Measurements from ENCODE around the gene PCDHB8. TPM values are rescaled to one million over a fixed set of nuclear protein-coding genes. Genes with fewer than 3 reads are reported as not detected.
"Not testable (repeated sequence)": the region's sequence is repeated elsewhere in the genome, so short reads cannot be mapped to it uniquely, and the experiment has no call there.

Gene PCDHB8
- total and polyA plus RNA-seq, 10 of the 15 experiments (the other 5 are each of a cell fraction or from before 2014, with no cell fraction given), result not detected

GRCh38 chr5:141172381-141173204 is 5.0 kb upstream of the PCDHB8 start, which contains the start of gene PCDHB7:
PCDHB7 (plus strand) TSS chr5:141172644; CDS start chr5:141172836, 192 bp downstream.
- ChIA-PET RAD21 (ENCODE audit: unreplicated experiment) (no interaction called here), SMC1A (ENCODE audit: uncharacterized antibody, unreplicated experiment) (no interaction called here), POLR2A (no interaction called here), CTCF (no interaction called here)
- no peak within 1 kb of the TSS for H3K4me2 ChIP-seq (ENCODE audit: control insufficient read depth, insufficient read depth)
- in situ Hi-C loops (cut with MboI) (no loop called here), intact Hi-C loops (cut with micrococcal nuclease; ENCODE audit: unreplicated experiment) (no loop called here)
- FAIRE-seq (no peak), ATAC-seq (no peak), DNase-seq (ENCODE audit: low read depth, low spot score) (no peak)
- TF ChIP-seq CTCF (IDR thresholded peaks at IDR 0.05 in 2 of 3, conservative IDR thresholded peaks at IDR 0.05 in 1 of 3; ENCODE audit: control insufficient read depth in 2 of 3, extremely low read depth in 1 of 3, insufficient read depth in 1 of 3, low read depth in 3 of 3, low read length in 3 of 3), result peak in 2 of 3 experiments; percentile 7 to 31; a peak in 1 of 6 replicates
- peak; percentile 35; the same call in 1 of the 2 replicates for TF ChIP-seq RAD21 (IDR thresholded peaks at IDR 0.05; ENCODE audit: insufficient read depth, low read depth, low read length)
- TF ChIP-seq MEF2A (IDR thresholded peaks at IDR 0.05; ENCODE audit: insufficient read depth, low read depth, low read length), result no peak
- H3K4me1 ChIP-seq (ENCODE audit: control insufficient read depth, insufficient read depth, low read length), result no peaks in the 10 kb centered on the region
- H4K20me1 ChIP-seq (ENCODE audit: control insufficient read depth, insufficient read depth), result no peaks in the 10 kb centered on the region
- H2AFZ ChIP-seq (ENCODE audit: control insufficient read depth, low read depth, low read length), result no peak within 1 kb of the TSS
- H3K27ac ChIP-seq (ENCODE audit: control insufficient read depth, insufficient read depth), result no peak within 1 kb of the TSS
- H3K9me3 ChIP-seq (replicated peaks; ENCODE audit: control insufficient read depth, insufficient read depth, low read length), result no peaks in the 10 kb centered on the region; the same call in 2 of the 3 replicates
- H3K79me2 ChIP-seq (ENCODE audit: control insufficient read depth, insufficient read depth, low read length), result no peaks in the 10 kb centered on the region
- no peak within 1 kb of the TSS for H3K9ac ChIP-seq (ENCODE audit: control insufficient read depth, insufficient read depth, low read length)
- H3K4me3 ChIP-seq, result no peak within 1 kb of the TSS
- BruUV-seq (replicated peaks), result no TSS peak
- WGBS (ENCODE audit: insufficient coverage, insufficient replicate concordance, low lambda C conversion rate, missing lambda C conversion rate), result 34% methylated on average over 20 of the region's 20 CpGs
- no peaks in the 10 kb centered on the region for H3K36me3 ChIP-seq (ENCODE audit: control insufficient read depth in 2 of 2, insufficient read depth in 2 of 2, low read length in 1 of 2)
- H3K27me3 ChIP-seq (replicated peaks in 1 of 2; ENCODE audit: control insufficient read depth in 2 of 2, insufficient read depth in 2 of 2, low read length in 1 of 2), result no peaks in the 10 kb centered on the region

DNA sequence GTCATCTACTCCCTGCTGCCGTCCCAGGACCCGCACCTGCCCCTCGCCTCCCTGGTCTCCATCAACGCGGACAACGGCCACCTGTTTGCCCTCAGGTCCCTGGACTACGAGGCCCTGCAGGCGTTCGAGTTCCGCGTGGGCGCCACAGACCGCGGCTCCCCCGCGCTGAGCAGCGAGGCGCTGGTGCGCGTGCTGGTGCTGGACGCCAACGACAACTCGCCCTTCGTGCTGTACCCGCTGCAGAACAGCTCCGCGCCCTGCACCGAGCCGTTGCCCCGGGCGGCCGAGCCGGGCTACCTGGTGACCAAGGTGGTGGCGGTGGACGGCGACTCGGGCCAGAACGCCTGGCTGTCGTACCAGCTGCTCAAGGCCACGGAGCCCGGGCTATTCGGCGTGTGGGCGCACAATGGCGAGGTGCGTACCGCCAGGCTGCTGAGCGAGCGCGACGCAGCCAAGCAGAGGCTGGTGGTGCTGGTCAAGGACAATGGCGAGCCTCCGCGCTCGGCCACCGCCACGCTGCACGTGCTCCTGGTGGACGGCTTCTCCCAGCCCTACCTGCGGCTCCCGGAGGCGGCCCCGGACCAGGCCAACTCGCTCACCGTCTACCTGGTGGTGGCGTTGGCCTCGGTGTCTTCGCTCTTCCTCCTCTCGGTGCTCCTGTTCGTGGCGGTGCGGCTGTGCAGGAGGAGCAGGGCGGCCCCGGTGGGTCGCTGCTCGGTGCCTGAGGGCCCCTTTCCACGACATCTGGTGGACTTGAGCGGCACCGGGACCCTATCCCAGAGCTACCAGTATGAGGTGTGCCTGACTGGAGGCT is 3.1 kb upstream of the PCDHB8 start:
- H4K20me1 ChIP-seq (ENCODE audit: control insufficient read depth, insufficient read depth); H2AFZ ChIP-seq (ENCODE audit: control insufficient read depth, low read depth, low read length); DNase-seq (ENCODE audit: low read depth, low spot score); BruUV-seq (replicated peaks); H3K27me3 ChIP-seq (replicated peaks in 1 of 2; ENCODE audit: control insufficient read depth in 2 of 2, insufficient read depth in 2 of 2, low read length in 1 of 2); H3K79me2 ChIP-seq (ENCODE audit: control insufficient read depth, insufficient read depth, low read length); POLR2A ChIA-PET; intact Hi-C loops (cut with micrococcal nuclease; ENCODE audit: unreplicated experiment); H3K27ac ChIP-seq (ENCODE audit: control insufficient read depth, insufficient read depth); H3K36me3 ChIP-seq (ENCODE audit: control insufficient read depth in 2 of 2, insufficient read depth in 2 of 2, low read length in 1 of 2); FAIRE-seq; H3K4me1 ChIP-seq (ENCODE audit: control insufficient read depth, insufficient read depth, low read length); SMC1A ChIA-PET (ENCODE audit: uncharacterized antibody, unreplicated experiment); H3K4me3 ChIP-seq; H3K4me2 ChIP-seq (ENCODE audit: control insufficient read depth, insufficient read depth); RAD21 ChIA-PET (ENCODE audit: unreplicated experiment); CTCF ChIA-PET; ATAC-seq; H3K9ac ChIP-seq (ENCODE audit: control insufficient read depth, insufficient read depth, low read length); H3K9me3 ChIP-seq (replicated peaks; ENCODE audit: control insufficient read depth, insufficient read depth, low read length): not testable (repeated sequence)
- 80% methylated on average over 65 of the region's 79 CpGs for WGBS (ENCODE audit: insufficient coverage, insufficient replicate concordance, low lambda C conversion rate, missing lambda C conversion rate)
- in situ Hi-C loops (cut with MboI), result loop anchor here (5.0 kb wide), 1 partner anchor 38 kb away; the partner anchor contains the start of gene PCDHB13

Data from GM12878 (cell line).